Activated CD4-positive, alpha-beta T cell treated with anti-CD3 and anti-CD28 coated beads for 4 hours (primary cell): ENCODE data around the gene SYT8.

ENCODE experiments used
- DNase-seq, 2 donors: peaks; one replicate each; pipeline ENCODE4 v3.0.0-alpha.2; 2020

SYT8 gene

DNA sequence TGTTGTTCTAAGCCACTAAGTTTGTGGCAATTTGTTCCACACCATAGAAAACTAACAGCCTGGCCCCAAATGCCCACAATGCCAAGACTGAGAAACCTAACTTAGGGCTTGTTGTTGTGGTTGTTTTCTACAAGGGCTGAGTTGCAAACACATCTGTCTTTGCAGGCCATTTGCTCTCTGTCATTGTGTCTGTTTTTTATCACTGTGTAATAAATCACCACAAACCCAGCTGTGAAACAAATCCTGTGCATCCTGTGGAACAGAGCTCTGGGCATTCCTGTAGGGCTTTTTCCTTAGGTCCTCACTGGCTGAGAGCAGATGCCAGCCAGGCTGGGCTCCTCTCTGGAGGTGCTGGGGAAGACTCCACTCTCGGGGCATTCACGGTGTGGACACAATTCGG is 15.7 kb upstream of the SYT8 start:
- no peak for DNase-seq

DNA sequence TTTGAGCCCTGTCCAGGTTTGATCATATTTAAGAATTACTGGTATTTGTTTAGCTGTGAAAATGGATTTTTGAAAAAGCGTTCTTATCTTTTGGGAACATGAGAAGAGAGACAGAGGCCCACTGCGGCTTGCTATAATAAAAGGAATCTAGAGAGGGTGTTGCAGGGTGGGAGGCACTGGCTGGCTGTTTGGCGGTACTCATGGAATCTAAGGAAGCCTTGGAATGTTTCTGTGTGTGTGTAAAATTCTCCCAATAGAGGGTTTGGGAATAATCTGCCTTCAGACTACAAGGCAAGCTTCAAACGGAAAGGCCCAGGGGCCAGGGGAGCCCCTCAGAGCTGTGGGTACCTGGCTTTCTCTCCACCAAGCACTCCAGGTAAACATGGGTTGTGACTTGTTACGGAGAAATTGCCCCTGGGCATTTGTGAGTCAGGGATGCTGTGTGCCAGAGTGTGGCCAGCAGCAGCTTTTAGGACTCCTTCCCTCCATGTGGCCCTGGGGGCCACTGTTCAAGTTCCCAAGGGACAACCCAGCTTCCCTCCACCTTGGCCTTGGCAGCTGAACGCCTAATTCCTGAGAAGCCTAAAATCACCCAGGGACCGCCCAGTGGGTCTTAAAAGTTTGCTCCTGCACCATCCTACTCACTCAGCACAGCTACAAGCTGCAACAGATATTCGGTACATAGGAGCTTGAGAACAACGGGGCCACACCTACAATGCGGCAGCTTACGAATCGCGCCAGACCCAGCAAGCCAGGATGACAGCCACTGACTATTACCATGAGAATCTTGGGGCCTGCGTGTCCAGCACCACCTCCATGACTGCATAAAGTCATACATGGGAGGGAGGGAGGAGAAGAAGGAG is 14.1 kb upstream of the SYT8 start:
- DNase-seq: no peak

GRCh38 chr11:1821562-1821961 is 13.2 kb upstream of the SYT8 start:
- DNase-seq: no peak

DNA sequence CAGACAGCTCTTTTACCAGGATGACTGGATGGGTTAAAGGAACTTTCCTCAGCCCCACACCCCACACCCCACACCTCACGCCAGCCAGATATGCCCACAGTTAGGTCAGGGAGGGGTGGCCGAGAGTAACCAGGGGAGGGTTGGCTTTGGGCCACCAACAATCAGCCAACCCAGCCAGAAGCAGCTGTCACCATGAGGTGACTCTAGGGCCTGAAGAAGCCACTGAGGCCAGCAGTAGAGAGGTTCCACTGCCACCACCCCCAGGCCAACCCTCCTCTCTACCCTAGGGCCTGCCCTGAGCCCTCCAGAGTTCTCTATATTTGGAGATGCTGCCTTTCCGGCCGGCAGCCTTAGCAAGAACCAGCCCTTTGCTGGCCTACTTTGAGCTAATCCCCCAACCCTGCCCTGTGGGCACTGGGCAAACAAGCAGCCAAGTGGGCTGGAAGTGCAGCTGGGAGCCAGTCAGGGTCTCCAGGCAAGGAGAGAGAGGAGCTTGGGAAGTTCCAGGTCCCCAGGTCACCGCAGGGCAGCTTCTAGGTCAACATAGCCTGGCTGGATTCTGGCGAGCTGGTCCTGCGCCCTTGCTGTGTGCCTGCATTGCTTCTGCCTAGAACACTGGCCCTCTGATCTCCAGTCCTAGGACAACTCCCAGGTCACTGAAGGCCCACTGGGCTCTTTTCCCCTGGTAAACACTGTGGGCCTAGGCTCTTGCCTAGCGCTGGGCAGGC is 12.0 kb upstream of the SYT8 start:
- DNase-seq: no peak

- DNase-seq: no peak
Observed at GRCh38 chr11:1823376-1824220, 11.2 kb upstream of the SYT8 start.

DNA sequence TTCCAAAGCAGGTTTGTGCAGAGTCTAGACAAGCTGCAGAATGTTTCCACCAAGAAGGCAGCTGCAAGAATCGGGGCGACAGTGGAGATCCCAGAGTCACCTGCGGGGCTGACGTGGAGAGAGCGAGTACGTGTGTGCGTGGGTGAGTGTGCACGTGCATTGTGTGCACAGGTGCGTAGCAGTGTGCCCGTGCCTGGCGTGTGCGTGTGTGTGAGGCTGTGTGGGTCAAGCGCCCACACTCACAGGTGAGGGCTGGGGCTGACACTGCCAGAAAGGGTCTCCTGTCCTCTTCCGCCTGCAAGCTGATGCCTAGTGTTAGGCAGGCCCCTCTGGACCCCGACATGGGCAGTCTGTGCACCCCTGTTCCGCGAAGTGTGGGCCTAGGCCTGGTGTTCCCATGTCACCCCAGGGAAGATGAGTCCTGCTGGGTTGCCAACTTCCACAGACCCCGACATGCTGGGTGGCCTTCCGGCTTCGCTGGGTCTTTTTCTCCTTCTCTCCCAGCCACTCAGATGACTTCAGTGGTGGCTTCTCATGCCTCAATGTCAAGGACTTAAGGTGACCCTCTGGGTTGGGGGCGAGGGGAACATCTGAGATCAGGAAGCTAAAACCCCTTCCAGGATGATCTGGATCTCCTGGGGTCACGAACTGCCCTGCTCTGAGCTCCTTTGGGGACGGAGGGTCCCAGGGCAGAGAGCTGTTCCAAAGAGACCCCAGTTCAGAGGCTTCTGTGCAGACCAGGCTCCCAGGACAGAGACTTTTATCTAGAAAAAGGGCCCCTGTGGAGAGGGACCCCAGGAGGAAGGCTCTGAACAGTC is 10.4 kb upstream of the SYT8 start:
- DNase-seq: no peak

GRCh38 chr11:1825039-1825740 is 9.6 kb upstream of the SYT8 start:
- DNase-seq: no peak

- no peak for DNase-seq
Observed at GRCh38 chr11:1825785-1826451, 8.9 kb upstream of the SYT8 start.

DNA sequence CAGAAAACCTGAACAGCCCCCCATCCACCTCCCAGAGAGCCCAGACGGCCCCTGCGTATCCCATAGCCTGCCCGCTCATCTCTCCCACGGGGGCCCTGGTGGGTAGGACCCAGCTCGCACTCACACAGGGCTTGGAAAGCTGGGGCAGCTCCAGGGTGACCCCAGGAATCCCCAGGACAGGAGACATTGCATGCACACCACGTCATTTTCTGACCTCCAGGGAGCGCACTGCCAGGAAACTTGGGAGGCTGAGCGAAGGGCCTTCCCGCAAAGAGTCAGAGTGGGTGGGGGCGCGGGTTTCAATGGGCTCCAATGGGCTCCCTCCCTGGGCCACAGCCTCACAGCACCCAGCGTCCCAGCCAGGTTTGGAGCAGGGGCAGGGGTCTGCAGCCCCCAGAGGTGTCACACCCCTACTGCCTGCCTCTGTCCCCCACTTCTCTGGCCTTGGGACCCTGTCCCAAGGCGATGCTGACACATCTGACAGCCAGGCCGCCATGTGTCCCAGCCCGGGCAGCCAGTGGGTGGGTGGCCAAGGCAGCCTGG is 8.2 kb upstream of the SYT8 start:
- DNase-seq: no peak

- DNase-seq: no peak
Observed at GRCh38 chr11:1827095-1827813, 7.5 kb upstream of the SYT8 start.

GRCh38 chr11:1827931-1828330 is 6.9 kb upstream of the SYT8 start:
- no peak for DNase-seq

- DNase-seq: no peak
Observed at GRCh38 chr11:1828542-1828941, 6.2 kb upstream of the SYT8 start.

GRCh38 chr11:1829039-1829820 is 5.6 kb upstream of the SYT8 start:
- DNase-seq: no peak

- DNase-seq: no peak
Observed at GRCh38 chr11:1830004-1830321, 4.8 kb upstream of the SYT8 start.

- DNase-seq: no peak
Observed at GRCh38 chr11:1830322-1831223, 4.2 kb upstream of the SYT8 start.

DNA sequence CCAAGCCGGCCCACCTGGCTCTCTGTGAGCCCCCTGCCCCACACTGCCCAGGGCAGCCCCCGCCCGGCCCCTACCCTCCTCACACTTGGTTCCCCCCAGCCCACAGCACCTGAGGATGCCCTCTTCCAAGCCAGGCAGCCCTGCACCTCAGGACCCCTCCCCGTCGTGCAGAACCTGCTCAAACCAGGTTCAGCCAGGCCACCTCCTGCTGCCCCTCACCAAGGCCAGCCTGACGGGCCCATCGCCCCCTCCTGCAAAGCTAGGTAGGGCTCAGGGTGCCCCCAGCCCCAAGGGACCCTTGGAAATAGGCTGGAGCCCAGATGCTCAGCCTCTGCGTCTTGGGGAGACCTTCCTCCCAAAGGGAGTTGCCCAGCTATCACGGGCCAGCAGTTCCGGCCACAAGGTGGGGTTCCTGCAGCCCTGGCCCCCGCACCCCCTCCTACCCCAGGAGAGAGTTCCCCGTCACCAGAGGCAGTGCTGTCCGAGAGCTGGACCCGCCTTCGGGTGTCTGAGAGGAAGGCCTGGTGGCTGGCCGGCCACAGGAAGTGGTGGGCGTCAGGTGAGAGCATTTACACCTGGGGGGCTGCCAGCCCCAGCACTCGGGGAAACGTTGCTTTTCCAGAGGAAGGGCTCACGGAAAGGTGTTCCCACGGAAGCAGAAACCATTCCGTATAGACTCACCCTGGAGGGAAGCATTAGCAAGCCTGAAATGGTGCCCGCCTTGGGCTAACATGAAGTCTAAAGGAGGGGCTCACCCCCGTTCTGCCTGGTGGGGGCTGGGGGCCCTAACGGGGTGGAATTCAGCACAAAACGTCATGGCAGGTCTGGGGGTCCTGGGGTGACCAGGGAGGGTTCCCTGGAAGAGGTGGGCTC is 3.2 kb upstream of the SYT8 start:
- DNase-seq: no peak

DNA sequence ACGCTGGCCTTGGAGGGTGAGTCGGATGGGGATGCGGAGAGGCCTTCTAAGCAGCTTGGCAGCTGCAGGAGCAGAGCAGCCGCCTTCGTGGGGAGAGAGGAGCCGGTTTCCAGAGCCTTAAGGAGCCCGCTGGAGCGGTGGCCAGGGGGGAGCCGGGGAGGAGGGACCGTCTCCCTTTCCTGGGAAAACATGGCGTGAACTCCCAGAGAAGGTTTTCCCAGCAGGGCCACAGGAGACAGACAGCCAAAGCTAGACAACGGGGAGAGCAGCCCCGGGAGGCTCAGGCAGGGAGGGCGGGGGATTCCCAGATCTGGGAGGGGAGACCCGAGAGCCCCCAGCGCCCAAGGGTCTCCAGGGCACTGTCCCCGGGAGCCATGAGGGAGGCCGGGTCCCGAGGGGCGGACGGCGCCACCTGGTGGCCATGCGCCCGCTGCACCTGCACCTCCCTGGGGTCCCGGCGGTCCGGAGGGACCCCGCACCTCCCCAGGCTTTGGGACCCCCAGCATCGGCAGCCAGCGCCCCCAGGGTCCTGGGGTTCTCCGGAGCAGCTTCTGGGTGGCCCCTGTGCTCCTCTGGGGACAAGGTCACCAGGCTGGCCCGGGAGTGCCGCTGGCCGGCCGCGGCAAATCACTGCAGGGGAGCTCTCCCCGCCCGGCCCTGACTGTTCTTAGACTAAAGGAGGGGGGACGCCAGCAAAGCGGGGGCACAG is 2.4 kb upstream of the SYT8 start:
- peak; percentile 58 to 66 for DNase-seq
